ENCODE data around the gene MYO7B. TPM values are rescaled to one million over a fixed set of nuclear protein-coding genes. Genes with fewer than 3 reads are reported as not detected.

Gene MYO7B
- total RNA-seq, 2 experiments from 2014 or later: 0.26 TPM; not detected in 1

DNA sequence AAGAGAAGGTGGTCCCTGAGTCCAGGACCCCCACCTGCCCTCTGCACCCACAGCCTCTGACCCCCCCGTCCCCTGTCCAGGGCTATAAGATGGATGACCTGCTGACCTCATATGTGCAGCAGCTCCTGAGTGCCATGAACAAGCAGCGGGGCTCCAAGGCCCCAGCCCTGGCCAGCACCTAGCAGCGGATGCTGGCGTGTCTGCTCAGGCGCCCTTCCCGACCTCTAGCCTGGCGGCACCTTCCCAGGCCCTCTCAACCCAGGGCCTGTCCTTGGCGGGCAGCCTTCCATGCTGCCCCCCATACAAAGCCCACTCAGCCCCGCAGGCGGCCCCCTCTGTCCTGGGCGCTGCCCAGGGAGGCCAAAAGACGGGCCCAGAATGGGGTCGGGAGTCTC, 101.8 kb downstream of the MYO7B start:
- H3K4me1 Mint-ChIP-seq: peaks cover 21% of the 10 kb centered on the region
- CTCF ChIA-PET: interaction anchor here (0.9 to 5.3 kb wide), 3 partner anchors 9 to 46 kb away, joined by 3 to 33 read pairs (median 7); no protein-coding TSS in a partner anchor
- no peak for ATAC-seq
- H3K4me3 Mint-ChIP-seq: no peak overlapping the region
- no peaks in the 10 kb centered on the region for H3K9me3 Mint-ChIP-seq (ENCODE audit: low read depth)
- no peaks in the 10 kb centered on the region for H3K27me3 Mint-ChIP-seq
- DNase-seq: no peak
- H3K27ac Mint-ChIP-seq: no peak overlapping the region
- no peaks in the 10 kb centered on the region for H3K36me3 Mint-ChIP-seq

- H3K27me3 Mint-ChIP-seq: no peaks in the 10 kb centered on the region
Observed at GRCh38 chr2:127637725-127638252, 102.3 kb downstream of the MYO7B start.

DNA sequence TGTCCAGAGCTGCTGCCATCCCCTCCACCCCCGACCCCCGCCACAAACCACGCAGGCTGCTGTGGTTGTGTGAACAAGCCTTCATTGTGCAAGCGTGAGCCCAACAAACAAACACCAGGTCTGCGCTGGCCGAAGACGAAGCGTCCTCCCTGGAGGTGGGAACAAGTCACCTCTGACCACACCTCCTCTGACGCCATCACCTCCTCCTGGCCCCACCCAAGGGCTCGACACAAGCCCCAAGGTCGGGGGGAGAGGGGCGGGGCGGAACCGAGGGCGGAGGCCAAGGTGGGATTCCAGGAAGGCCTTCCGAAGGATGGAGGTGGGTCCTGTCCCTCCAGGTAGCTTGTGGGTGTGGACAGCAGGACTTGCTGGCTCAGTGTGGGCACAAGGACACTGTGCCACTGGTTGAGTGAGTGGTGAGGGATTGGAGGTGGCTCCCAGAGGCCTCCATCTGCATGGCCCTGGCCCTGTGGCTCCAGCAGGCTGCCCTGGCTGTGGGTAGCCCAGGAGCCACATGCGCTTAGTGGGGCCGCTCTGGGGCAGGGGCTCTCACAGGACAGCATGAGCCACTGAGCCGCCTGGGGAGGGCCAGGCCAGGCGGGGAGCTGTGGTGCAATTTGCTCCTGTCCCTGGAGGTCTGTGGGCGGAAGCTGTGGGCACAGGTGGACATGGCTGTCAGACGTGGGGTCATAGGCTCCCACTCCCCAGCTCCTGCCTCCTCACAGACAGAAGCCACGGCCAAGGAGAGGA, 103.1 kb downstream of the MYO7B start:
- H3K4me3 Mint-ChIP-seq: no peak overlapping the region
- H3K27me3 Mint-ChIP-seq: no peaks in the 10 kb centered on the region
- DNase-seq (no peak), ATAC-seq (no peak)
- peaks cover 18% of the 10 kb centered on the region for H3K4me1 Mint-ChIP-seq
- CTCF ChIA-PET: interaction anchor here (1.1 to 5.3 kb wide), 4 partner anchors 12 to 166 kb away, joined by 6 to 33 read pairs (median 14); no protein-coding TSS in a partner anchor
- no peak overlapping the region for H3K27ac Mint-ChIP-seq
- no peaks in the 10 kb centered on the region for H3K36me3 Mint-ChIP-seq
- H3K9me3 Mint-ChIP-seq (ENCODE audit: low read depth): no peaks in the 10 kb centered on the region

More at GRCh38 chr2:127637725-127638252, 102.3 kb downstream of the MYO7B start:
- ATAC-seq (no peak), DNase-seq (no peak)
- Mint-ChIP-seq H3K27ac (peak overlapping the region; percentile 59), H3K4me3 (no peak overlapping the region), H3K4me1 (peaks cover 21% of the 10 kb centered on the region), H3K9me3 (ENCODE audit: low read depth) (no peaks in the 10 kb centered on the region), H3K36me3 (no peaks in the 10 kb centered on the region)
- CTCF ChIA-PET: interaction anchor here (0.9 to 5.3 kb wide), 3 partner anchors 9 to 46 kb away, joined by 3 to 33 read pairs (median 7); no protein-coding TSS in a partner anchor

DNA sequence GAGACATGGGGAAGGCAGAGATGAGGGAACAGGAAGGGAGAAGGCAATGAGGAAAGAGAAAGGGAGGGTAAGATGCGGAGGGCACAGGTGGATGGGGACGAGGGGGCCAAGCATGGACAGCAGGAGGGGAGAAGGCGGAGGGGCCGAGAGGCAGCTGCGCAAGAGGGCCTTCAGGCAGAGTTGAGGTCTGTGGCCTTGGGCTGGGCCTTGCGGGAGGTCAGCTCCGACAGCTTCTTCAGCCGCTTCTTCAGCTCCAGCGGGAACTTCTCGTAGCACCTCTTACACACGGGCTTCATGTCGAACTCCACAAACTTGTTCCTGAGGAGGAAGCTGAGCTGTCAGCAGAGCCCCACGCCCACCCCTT, 103.6 kb downstream of the MYO7B start:
- H3K9me3 Mint-ChIP-seq (ENCODE audit: low read depth): no peaks in the 10 kb centered on the region
- H3K4me1 Mint-ChIP-seq: peaks cover 18% of the 10 kb centered on the region
- DNase-seq (no peak), ATAC-seq (no peak)
- H3K27ac Mint-ChIP-seq: no peak overlapping the region
- CTCF ChIA-PET: interaction anchor here (1.1 to 5.3 kb wide), 3 partner anchors 11 to 166 kb away, joined by 6 to 33 read pairs (median 21); no protein-coding TSS in a partner anchor
- H3K27me3 Mint-ChIP-seq: no peaks in the 10 kb centered on the region
- no peak overlapping the region for H3K4me3 Mint-ChIP-seq
- no peaks in the 10 kb centered on the region for H3K36me3 Mint-ChIP-seq

DNA sequence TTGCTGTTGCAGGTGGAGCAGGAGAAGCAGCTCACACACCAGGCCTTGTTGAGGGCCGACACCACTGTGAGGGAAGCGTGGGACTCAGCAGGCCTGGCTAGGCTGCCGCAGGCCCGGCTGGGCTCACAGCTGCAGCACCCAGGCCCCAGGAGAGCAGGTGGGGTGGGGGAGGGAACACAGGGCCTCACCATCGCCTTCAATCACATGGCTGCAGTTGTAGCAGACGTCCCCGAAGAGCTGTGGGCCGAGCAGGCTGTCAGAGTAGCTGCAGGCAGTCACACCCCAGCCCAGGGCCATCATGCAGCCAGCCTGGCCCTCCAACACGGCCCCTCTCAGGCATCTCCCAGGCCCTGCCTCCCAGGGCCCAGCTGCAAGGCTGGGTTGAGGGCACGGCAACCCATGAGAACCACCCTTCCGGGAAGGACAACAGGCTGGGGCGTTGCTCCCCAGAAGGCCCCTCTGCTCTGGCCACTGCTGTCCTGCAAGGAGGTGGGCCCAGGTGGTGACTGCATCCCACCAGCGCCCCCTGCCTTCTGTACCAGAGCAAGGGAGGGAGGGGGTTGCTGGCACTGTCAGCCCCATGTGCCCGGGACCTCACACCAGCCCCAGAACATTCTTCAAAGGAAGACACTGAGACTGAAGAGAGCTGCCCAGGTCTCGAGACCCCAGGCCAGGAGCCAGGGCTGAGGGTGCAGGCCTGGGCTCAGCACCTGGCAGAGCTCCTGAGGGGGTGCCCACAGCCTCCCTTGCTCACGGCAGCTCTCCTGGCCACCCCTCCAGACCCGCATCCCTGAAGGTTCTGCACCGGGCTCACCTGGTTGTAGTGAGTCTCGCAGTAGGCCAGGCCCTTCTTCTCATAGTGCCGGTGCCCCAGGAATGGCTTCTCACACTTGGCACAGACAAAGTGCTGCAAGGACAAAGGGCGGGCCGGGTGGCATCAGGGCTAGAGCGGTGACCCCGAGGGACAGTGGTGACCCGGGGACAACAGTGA, 104.9 kb downstream of the MYO7B start:
- peak overlapping the region; percentile 36 for H3K4me3 Mint-ChIP-seq
- ATAC-seq (peak; percentile 43), DNase-seq (peak; percentile 61)
- peak overlapping the region; percentile 54 for H3K27ac Mint-ChIP-seq
- peaks cover 18% of the 10 kb centered on the region for H3K4me1 Mint-ChIP-seq
- H3K27me3 Mint-ChIP-seq: no peaks in the 10 kb centered on the region
- H3K9me3 Mint-ChIP-seq (ENCODE audit: low read depth): no peaks in the 10 kb centered on the region
- no peaks in the 10 kb centered on the region for H3K36me3 Mint-ChIP-seq
- CTCF ChIA-PET: interaction anchor here (0.9 to 5.3 kb wide), 4 partner anchors 10 to 49 kb away, joined by 3 to 33 read pairs (median 12); no protein-coding TSS in a partner anchor

- Mint-ChIP-seq H3K36me3 (no peaks in the 10 kb centered on the region), H3K27ac (no peak overlapping the region), H3K27me3 (no peaks in the 10 kb centered on the region), H3K9me3 (ENCODE audit: low read depth) (no peaks in the 10 kb centered on the region), H3K4me1 (peaks cover 18% of the 10 kb centered on the region), H3K4me3 (peak overlapping the region; percentile 36)
- CTCF ChIA-PET: interaction anchor here (0.9 to 5.3 kb wide), 4 partner anchors 9 to 50 kb away, joined by 3 to 33 read pairs (median 12); no protein-coding TSS in a partner anchor
- DNase-seq (no peak), ATAC-seq (no peak)
Observed at GRCh38 chr2:127641133-127641532, 105.7 kb downstream of the MYO7B start.

- Mint-ChIP-seq H3K4me3 (peak overlapping the region; percentile 33), H3K9me3 (ENCODE audit: low read depth) (no peaks in the 10 kb centered on the region), H3K4me1 (peaks cover 18% of the 10 kb centered on the region), H3K27me3 (no peaks in the 10 kb centered on the region), H3K36me3 (no peaks in the 10 kb centered on the region), H3K27ac (no peak overlapping the region)
- peak; percentile 70 for ATAC-seq
- CTCF ChIA-PET: interaction anchor here (0.7 to 5.3 kb wide), 3 partner anchors 8 to 502 kb away, joined by 3 to 33 read pairs (median 21); no protein-coding TSS in a partner anchor
- peak; percentile 52 for DNase-seq
Observed at GRCh38 chr2:127641846-127642507, 106.5 kb downstream of the MYO7B start.

GRCh38 chr2:127642706-127643438, 107.4 kb downstream of the MYO7B start:
- H3K4me1 Mint-ChIP-seq: peaks cover 13% of the 10 kb centered on the region

DNA sequence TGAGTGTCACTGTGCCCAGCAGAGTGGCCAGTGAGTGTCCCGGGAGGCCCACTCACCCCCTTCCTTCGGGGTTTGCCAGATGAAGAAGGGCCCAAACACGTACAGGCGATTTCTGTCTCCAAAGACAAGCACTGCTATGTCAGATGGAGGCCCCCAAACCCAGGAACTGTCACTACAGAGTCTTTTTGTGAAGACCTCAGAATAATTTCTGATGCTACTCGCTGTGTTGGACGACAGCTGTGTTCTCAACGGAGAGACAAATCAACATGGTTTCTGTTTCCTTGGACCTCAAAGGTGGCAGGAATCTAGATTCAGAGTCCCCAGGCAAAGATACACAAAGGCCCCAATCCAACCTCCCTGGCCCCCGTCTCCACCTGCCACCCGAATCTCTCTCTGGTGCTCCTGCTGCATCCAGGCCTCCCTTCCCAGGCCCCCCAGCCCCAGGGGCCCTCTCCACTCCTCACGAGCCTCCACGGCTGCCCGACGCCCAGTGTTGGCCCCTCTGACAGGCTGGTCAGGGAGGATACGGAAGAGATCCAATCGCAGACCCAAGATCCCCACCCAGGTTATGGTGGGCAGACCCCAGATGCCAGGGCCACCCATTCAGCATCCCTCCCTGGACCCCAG, 108.1 kb downstream of the MYO7B start:
- Mint-ChIP-seq H3K36me3 (no peaks in the 10 kb centered on the region), H3K27ac (no peak overlapping the region)
- ATAC-seq: no peak

More at GRCh38 chr2:127642706-127643438, 107.4 kb downstream of the MYO7B start:
- Mint-ChIP-seq H3K27ac (no peak overlapping the region), H3K36me3 (no peaks in the 10 kb centered on the region), H3K9me3 (ENCODE audit: low read depth) (no peaks in the 10 kb centered on the region), H3K27me3 (no peaks in the 10 kb centered on the region), H3K4me3 (no peak overlapping the region)
- ATAC-seq (no peak), DNase-seq (no peak)
- CTCF ChIA-PET: interaction anchor here (3.0 kb wide), 1 partner anchor 51 kb away, joined by 9 read pairs; no protein-coding TSS in a partner anchor

DNA sequence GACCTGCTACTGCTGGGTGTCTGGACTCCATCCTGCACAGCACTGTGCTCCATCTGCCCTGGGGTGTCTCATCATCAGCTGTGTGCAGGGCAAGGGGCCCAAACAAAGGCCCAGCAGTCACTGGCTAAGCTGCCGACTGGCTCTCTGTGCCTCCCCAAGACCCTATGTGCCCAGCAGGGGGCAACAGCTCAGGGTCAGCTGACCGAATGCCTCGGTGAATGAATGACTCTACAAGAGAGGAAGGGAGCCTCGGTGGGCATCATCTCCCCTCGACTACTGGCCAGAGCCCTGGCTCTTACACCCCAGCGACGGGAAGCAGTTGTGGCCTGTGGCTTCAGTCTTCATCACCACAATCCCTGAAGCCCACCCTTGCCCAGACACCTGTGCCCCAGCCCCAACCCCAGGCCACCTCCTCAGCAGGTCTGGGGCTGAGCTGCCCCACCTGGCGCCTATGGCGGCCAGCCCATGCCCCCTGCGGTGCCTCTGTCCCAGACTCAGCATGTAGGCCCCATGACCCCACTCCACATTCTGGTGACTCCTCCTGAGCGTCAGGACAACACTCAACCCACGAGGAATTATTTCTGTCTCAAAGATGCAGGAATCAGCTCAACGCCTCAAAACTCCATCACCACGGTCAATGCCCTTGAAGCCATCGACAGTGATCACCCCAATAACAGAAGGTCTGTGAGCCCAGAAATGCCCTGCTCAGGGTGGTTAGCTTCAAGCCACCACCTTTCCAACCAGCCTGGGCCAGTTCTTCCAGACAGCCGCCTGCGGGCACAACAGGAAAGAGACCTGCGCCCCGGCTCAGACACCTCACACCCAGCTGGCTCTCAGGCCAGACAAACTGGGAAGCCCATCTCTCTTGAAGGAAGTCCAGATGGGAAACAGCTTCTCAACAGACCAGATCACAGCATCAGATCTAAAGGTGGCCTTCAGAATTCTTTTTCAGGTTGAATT, 108.9 kb downstream of the MYO7B start:
- DNase-seq: no peak

More for the DNA sequence above, 108.1 kb downstream of the MYO7B start:
- Mint-ChIP-seq H3K27me3 (no peaks in the 10 kb centered on the region), H3K4me3 (no peak overlapping the region), H3K4me1 (peaks cover 9% of the 10 kb centered on the region), H3K9me3 (ENCODE audit: low read depth) (no peaks in the 10 kb centered on the region)
- CTCF ChIA-PET: interaction anchor here (3.0 kb wide), 1 partner anchor 52 kb away, joined by 9 read pairs; no protein-coding TSS in a partner anchor
- DNase-seq: no peak

DNA sequence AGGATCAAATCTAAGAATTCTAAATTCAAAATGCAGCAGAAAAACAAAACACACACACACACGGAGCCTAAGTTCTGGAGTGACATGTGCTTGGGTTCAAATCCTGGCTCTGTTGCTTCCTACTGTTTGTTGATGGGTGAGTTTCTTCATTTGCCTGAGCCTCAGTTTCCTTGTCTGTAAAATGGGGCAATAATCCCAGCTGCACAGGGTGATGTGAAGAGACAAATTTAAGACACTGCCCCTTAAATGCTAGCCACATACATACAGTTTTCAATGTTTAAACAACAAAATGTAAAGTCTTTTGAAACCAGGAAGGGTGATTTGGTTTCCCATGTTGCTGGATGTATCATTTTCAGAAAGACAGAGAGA, 109.5 kb downstream of the MYO7B start:
- no peaks in the 10 kb centered on the region for H3K27me3 Mint-ChIP-seq
- H3K4me3 Mint-ChIP-seq: no peak overlapping the region
- H3K4me1 Mint-ChIP-seq: peaks cover 11% of the 10 kb centered on the region
- CTCF ChIA-PET: interaction anchor here (3.0 kb wide), 1 partner anchor 53 kb away, joined by 9 read pairs; no protein-coding TSS in a partner anchor
- ATAC-seq: no peak
- H3K9me3 Mint-ChIP-seq (ENCODE audit: low read depth): no peaks in the 10 kb centered on the region
- DNase-seq: no peak
- H3K36me3 Mint-ChIP-seq: no peaks in the 10 kb centered on the region
- H3K27ac Mint-ChIP-seq: no peak overlapping the region

More for the DNA sequence above, 108.9 kb downstream of the MYO7B start:
- Mint-ChIP-seq H3K4me3 (no peak overlapping the region), H3K9me3 (ENCODE audit: low read depth) (no peaks in the 10 kb centered on the region), H3K4me1 (peaks cover 8% of the 10 kb centered on the region), H3K27ac (no peak overlapping the region), H3K36me3 (no peaks in the 10 kb centered on the region), H3K27me3 (no peaks in the 10 kb centered on the region)
- CTCF ChIA-PET: interaction anchor here (3.0 kb wide), 1 partner anchor 53 kb away, joined by 9 read pairs; no protein-coding TSS in a partner anchor
- ATAC-seq: no peak
